HG03558 (cell line): ENCODE results near the gene OR1N2.
"Not testable (repeated sequence)": the region's sequence is repeated elsewhere in the genome, so short reads cannot be mapped to it uniquely, and the experiment has no call there.

Experiments used
- ATAC-seq: cut with Tn5 transposase; IDR thresholded peaks from one replicate; pipeline ENCODE4 v1.9.1; 2021; ENCODE audit warnings: moderate number of reproducible peaks; ENCODE audit not compliant: unreplicated experiment; ENCODE audit errors: extremely low read depth

OR1N2 gene, protein sequence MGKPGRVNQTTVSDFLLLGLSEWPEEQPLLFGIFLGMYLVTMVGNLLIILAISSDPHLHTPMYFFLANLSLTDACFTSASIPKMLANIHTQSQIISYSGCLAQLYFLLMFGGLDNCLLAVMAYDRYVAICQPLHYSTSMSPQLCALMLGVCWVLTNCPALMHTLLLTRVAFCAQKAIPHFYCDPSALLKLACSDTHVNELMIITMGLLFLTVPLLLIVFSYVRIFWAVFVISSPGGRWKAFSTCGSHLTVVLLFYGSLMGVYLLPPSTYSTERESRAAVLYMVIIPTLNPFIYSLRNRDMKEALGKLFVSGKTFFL

DNA sequence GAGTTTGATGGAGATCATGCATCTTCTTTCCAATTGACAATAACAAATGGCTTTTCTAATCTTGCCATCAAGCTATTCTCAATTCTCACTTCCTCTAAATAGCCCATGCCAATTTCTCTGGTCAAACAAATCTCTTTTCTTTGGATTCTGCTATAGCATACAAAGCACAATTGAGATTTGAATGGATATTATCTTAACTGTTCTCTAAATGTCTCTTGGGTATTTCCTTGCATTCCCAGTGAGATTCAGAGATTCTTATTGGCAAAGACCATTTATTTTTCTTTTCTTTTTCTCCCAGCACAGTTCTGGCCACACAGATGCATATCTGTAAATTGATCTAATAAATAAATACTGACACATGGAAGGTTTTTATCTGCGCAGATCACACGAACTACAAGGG lies at the start of gene OR1N2:
Gene OR1N2 (plus strand): TSS at position 301 of the 400 bp plus-strand sequence. CDS start 100 bp downstream, outside the sequence.
- ATAC-seq: no peak

DNA sequence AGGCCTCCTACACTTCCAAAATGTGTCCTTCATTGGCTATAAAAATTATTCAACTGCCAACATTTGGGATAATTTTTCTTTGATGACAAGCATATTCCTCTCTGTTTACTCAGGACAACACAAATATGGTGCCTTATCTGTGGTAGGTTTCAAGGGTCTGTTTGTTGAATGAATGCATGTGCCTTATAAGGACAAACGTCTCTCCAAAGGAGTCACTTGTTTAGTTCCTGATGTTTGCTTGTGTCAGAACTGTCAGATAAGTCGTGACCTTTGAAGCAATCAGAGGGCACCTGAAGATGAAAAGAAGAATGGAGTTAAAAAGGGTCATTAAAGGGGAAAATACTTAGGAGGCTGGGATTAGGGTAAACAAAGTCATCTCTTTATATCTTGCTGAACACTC lies 45.9 kb upstream of the OR1N2 start:
- ATAC-seq: no peak

DNA sequence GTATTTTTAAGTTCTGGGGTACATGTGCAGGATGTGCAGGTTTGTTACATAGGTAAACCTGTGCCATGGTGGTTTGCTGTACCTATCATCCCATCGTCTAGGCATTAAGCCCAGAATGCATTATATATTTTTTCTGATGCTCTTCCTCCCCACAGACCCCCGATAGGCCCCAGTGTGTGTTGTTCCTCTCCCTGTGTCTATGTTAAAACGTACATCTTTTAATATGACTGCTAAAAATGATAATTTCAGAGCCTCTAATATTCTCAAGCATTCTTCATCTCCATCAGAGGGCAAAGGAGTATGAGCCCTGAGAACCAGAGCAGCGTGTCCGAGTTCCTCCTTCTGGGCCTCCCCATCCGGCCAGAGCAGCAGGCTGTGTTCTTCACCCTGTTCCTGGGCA lies 42.4 kb upstream of the OR1N2 start, which contains the start of gene OR1J2:
Gene OR1J2 (plus strand): TSS at position 301 of the 400 bp plus-strand sequence. CDS start 0 bp downstream, at position 301.
- ATAC-seq: no peak

DNA sequence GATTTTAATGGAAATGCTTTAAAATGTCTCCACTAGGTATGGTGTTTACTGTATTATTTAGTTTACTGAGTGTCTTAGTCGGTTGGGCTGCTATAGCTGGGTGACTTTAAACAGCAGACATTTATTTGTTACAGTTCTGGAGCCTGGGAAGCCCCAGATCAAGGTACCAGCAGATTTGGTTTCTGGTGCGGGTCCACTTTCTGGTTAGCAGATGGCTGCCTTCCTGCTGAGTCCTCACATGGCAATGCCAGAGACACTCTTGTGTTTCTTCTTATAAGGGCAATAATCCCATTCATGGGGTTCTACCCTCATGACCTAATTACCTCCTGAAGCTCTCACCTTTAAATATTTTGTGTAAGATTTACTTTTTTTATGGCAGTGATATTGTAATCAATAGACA lies 34.7 kb upstream of the OR1N2 start:
- ATAC-seq: no peak

DNA sequence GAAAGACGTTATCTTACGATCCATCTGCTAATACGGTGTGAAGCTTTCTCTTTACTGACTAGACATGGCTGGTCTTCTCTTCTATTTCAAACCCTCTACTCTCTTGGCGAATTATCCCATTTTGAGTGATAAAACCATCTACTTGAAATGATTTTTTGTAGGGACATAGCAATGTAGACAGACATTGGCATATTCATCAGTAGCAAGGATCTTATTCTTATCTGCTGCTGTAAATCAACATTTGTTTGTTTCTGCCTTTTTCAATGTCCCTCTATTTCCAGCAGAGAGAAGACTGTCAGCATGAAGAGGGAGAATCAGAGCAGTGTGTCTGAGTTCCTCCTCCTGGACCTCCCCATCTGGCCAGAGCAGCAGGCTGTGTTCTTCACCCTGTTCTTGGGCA lies 34.1 kb upstream of the OR1N2 start, which contains the start of gene OR1J4:
Gene OR1J4 (plus strand): TSS at position 301 of the 400 bp plus-strand sequence. CDS start 0 bp downstream, at position 301.
- ATAC-seq: no peak

DNA sequence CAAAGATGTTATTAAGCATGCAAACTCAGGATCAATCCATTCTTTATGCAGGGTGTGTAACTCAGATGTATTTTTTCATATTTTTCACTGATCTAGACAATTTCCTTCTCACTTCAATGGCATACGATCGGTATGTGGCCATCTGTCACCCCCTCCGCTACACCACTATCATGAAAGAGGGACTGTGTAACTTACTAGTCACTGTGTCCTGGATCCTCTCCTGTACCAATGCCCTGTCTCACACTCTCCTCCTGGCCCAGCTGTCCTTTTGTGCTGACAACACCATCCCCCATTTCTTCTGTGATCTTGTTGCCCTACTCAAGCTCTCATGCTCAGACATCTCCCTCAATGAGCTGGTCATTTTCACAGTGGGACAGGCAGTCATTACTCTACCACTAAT lies 33.5 kb upstream of the OR1N2 start:
- no peak for ATAC-seq

DNA sequence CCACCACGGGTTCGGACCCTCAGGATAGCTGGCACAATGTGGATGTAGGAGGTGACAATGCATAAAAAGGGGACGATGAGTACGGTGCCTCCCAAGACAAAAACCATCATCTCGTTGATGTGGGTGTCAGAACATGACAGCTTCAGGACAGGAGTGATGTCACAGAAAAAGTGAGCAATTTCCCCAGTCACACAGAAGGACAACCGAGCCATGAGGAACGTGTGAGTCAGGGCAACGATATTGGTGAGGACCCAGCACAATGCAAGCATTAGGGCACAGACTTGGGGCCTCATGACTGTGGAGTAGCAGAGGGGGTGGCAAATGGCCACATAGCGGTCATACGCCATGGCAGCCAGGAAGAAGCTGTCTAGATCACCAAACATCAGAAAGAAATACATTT lies 26.3 kb upstream of the OR1N2 start:
- ATAC-seq: no peak

DNA sequence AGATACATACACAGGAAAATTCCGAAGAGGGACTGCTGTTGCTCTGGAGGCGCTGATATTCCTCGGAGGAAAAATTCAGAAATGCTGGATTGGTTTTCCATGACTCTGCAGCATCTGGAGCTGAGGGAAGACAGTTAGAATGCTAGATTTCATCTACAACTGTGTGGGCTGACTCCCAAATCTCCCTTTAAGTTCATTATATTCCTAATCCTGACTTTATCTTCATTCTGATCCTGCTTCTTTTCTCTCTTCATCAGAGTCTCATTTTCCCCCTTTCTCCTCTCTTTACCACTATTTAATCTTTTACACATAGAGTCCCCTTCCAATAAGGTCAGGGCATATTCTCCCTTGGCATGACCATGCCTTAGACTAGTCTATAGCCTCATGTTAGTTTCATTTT lies 25.7 kb upstream of the OR1N2 start, which contains the start of gene OR1N1:
Gene OR1N1 (minus strand): TSS at position 101 of the 400 bp plus-strand sequence. CDS start 0 bp downstream, at position 101.
- no peak for ATAC-seq

DNA sequence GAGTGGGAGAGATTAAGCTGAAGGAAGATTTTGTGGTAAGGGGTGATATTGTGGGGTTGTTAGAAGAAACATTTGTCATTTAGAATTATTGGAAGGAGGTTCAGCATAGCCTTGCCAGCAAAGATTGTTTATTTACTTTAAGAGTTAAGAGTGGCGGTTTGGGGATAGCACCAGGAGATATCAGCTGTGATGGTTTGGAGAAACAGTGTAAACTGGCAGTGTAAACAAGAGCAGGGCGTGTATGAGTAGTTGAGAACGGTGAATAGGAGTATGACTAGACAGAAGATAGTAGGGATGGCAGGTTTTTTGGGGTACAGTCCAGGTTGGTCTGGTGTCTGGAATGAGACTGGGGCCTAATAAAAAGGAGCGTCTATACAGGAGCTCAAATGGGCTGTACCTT lies 21.8 kb upstream of the OR1N2 start:
- not testable (repeated sequence) for ATAC-seq

DNA sequence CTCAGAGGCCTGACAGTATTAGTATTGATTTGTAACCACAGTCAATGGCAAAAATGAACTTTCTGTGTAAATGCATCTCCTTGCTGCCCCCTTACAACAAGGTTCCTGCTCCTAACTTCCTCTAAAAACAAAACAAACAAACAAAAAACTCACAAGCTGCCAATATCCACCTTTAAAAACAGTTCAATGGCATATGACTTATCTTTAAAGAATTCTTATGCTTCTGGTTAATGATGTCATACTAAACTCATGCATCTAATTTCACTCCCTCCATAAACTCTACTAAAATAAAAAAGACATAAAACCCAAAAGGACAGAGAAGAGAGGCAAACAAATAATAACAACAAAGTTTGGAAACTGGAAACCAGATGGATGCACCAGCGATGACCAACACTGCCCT lies 16.8 kb upstream of the OR1N2 start:
- no peak for ATAC-seq

DNA sequence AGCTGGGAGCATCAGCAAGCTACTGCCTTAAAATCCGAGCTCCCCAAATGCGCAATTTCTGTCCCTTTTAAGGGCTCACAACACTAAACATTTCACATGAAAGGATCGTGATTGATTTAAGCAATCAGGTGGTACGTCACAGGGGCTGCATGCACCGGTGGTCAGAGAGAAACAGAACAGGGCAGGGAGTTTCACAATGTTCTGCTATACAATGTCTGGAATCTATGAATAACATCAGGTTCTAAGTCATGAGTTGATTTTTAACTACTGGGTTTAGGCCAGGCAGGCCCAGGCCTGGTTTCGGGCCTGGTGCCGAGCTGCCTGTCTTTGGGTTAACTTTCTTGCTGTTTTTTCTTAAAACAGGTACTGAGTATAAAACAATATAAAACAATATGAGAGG lies 15.8 kb upstream of the OR1N2 start:
- not testable (repeated sequence) for ATAC-seq

DNA sequence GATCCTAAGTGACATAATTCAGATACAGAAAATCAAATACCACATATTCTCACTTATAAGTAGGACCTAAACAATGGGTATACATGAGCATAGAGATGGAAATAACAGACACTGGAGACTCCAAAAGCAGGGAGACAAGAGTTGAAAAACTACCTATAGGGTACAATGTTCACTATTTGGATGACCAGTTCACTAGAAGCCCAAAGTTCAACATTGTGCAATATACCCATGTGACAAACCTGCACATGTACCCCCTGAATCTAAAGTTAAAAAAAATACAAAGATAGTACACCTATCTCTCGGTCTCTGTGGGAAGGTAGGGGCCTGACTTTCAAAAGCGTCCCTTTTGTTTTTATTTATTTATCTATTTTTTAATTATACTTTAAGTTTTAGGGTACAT lies 14.2 kb upstream of the OR1N2 start:
- ATAC-seq: no peak

DNA sequence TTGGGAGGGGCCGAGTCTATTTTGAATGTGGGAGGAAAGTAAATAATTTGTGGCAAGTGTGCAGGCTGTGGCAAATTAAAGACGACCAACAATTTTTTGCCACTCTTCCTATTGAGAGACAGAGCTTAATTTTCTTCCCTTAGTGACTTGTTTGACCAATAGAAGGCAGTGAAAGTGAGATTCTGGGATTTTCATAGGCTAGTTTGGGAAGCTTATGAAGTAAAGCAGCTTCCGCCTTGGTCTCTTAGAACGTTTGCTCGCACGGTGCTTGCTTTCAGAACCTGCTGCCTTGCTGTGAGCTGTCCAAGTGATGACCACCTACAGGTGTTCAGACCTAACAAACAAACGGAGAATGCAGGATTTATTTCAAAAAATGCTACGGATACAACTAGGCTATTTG lies 6.7 kb upstream of the OR1N2 start:
- no peak for ATAC-seq

DNA sequence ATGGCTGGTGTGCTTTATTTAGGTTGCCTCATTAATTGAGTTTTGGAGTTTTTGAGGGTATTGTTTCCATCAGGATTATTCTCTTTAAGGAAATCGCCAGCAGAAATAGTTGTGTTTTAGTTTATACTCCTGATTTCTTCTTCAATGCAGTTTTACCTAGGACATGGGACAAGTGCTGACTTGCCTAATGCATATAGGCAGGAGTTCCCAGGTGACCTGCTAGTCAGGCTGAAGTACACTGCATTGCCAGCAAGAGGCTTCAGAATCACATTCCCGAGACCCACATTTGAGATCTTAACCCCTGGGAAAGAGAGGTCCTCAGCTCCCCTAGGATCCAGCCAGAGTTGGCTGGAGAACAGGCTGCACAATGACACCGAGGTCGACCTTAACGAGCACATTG lies 1.5 kb upstream of the OR1N2 start:
- no peak for ATAC-seq

DNA sequence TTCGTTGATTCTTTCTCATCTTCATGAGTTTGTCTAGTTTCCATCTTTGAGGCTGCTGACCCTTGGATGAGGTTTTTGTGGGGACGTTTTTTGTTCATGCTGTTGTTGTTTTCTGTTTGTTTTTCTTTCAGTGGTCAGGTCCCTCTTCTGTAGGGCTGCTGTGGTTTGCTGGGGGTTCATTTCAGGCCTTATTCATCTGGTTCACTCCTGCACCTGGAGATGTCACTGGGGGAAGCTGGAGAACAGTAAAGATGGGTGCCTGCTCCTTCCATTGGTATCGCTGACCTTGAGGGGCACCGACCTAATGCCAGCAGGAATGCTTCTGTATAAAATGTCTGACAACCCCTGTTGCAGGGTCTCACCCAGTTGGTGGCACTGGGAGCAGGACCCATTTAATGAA lies 8.5 kb downstream of the OR1N2 start:
- no peak for ATAC-seq

DNA sequence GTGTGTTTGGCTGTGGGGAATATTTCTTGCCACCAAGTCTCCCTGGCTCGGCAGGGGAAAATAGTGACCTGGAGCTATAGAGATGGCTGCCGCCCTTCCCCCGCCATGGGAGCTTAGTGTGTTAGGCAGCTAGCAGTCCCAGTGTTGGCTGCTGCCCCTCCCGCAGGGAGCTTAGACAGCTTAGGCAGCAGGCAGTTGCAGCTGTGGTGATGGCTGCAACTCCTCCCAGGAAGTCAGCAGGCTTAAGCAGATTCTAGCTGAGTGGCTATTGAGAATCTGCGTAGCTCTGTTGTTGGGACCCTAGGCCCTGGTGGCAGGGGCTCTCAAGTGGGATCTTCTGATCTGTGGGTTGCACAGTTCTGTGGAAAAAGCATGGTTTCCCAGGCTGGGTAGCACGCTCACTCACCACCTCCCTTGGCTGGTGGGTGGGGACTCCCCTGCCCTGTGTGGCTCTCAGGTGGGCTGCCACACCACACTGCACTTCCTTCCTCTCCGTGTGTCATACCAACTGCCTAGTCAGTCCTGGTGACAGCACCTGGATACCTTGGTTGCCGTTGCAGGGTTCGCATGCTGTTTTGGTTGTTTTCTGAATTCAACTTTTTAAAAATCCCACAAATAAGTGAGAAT lies 9.3 kb downstream of the OR1N2 start:
- no peak for ATAC-seq

DNA sequence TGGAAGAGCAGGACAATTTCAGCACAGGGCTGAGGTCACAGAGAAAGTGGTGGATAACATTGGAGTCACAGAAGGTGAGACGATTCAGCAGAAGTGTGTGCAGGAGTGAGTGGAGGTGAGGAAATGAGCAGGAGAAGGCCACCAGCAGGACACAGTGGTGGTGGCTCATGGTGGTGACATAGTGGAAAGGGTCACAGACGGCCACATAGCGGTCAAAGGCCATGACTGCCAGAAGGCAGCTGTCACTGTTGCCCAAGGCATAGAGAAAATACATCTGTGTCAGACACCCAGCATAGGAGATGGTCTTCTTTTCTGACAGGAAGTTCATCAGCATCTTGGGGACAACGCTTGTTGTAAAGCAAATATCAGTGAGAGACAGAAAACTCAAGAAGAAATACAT lies 15.0 kb downstream of the OR1N2 start:
- ATAC-seq: no peak

DNA sequence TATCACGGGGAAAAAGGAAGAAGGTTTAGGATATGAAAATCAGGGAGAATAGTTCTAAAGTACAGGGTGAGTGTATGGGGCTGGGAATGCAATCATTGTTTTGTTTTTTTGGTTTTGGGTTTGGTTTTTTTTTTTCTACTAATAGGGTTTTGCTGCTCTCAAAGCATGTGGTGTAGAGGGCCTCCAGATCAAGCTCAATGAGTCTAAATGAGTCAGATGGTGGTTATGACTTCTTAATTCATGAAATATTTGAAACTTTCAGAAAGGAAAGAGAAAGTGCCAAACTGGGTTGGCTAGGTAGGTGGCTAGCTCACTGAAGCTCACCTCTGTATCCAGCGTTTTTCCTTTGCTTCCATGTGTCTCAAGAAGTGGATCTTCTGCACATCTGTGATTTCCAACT lies 19.5 kb downstream of the OR1N2 start:
- no peak for ATAC-seq

DNA sequence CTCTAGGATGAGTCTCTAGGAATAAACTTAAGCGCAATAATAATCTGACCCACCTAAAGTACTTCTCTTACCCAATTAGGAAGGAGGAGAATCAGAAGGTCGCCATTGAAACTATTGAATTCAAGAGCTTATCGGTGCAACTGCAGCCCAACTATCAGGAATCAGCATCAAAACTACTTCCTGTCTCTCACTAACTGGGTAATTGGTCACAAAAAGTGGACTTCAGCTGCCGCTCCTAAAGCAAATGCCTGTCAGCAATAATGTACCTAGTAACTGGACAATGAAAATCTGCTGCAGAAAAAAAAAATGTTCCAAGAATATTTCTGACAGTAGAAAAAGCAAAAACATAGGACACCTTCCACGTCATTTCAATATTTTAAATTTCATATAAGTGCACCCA lies 27.0 kb downstream of the OR1N2 start:
- ATAC-seq: no peak

DNA sequence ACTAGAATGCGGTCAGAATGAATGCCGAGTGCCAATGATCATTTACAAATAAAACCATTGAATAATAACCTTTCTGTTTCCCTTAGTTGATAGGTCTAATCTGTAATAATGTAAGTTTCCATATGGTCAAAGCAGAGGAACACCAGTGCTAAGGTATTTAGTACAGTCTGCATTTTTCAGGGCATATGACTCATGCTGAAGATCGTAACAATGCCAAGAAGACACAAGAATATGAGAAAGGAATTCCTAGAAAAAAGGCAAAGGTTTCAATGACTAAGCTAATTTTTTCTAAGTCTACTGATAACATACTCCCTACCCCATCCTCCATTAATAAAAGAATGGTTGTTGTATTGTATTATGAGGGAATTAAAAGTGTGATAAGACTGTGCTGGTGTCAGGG lies 27.4 kb downstream of the OR1N2 start:
- no peak for ATAC-seq

DNA sequence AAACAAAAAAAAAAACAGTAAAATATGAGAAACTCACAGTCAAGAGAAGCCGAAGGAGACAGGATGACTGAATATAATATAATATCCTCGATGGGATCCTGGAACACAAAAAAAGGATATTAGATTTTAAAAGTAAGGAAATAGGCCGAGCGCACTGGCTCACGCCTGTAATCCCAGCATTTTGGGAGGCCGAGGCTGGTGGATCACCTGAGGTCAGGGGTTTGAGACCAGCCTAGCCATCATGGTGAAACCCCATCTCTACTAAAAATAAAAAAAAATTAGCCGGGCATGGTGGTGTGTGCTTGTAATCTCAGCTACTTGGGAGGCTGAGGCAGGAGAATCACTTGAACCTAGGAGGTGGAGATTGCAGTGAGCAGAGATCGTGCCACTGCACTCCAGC lies 30.4 kb downstream of the OR1N2 start, which contains the start of gene OR1L8:
Gene OR1L8 (minus strand): TSS at position 101 of the 400 bp plus-strand sequence. CDS start 14,907 bp downstream, outside the sequence.
- ATAC-seq: not testable (repeated sequence)
